Left renal pelvis (tissue), 4 donors: ENCODE data around the gene ENSA. TPM values are rescaled to one million over a fixed set of nuclear protein-coding genes. Genes with fewer than 3 reads are reported as not detected.

ENCODE experiments used
- polyA plus RNA-seq, 4 donors: library from polyadenylated mRNA; unstranded; fragments of 120-200 nt; gene quantifications; one replicate each; pipeline ENCODE4 v1.2.1, GENCODE V29; 2013; ENCODE audit not compliant: insufficient read length in 4 of 4

The ENSA gene
- polyA plus RNA-seq, 4 donors = 172 to 241 (median 222) TPM

Other genes starting within 250 kb of the ENSA start
- gene TARS2, start 142.2 kb downstream of the ENSA start, polyA plus RNA-seq = 10 to 100 TPM; 15.0 to 36.0 (median 22.8) TPM
- 10 to 100 TPM in 3 of 4 donors, 1 to 10 TPM in 1; 6.3 to 16.0 (median 12.6) TPM for gene ECM1, start 121.5 kb downstream of the ENSA start, polyA plus RNA-seq
- gene FALEC, start 113.9 kb downstream of the ENSA start, polyA plus RNA-seq = 1 to 10 TPM in 1 of 4 donors, under 1 TPM in 3; 0.43 to 1.1 (median 0.49) TPM
- gene ADAMTSL4, start 80.2 kb downstream of the ENSA start, polyA plus RNA-seq = 100 to 1,000 TPM in 1 of 4 donors, 10 to 100 TPM in 3; 16.2 to 156 (median 20.4) TPM
- gene MCL1, start 50.0 kb downstream of the ENSA start, polyA plus RNA-seq = 100 to 1,000 TPM; 156 to 449 (median 178) TPM
- gene GOLPH3L, start 67.5 kb upstream of the ENSA start, polyA plus RNA-seq = 10 to 100 TPM; 30.4 to 43.7 (median 40.7) TPM
- under 1 TPM in 1 of 4 donors, not detected in 3; 0.21 TPM for gene HORMAD1, start 91.3 kb upstream of the ENSA start, polyA plus RNA-seq
- gene CTSS, start 136.2 kb upstream of the ENSA start, polyA plus RNA-seq = 10 to 100 TPM; 11.3 to 27.6 (median 14.9) TPM
- 100 to 1,000 TPM in 1 of 4 donors, 10 to 100 TPM in 3; 19.8 to 107 (median 35.3) TPM for gene CTSK, start 178.6 kb upstream of the ENSA start, polyA plus RNA-seq
- 10 to 100 TPM; 57.0 to 62.8 (median 58.3) TPM for gene ARNT, start 247.0 kb upstream of the ENSA start, polyA plus RNA-seq